Measurements from ENCODE around the gene DNAAF2.

Gene DNAAF2

DNA sequence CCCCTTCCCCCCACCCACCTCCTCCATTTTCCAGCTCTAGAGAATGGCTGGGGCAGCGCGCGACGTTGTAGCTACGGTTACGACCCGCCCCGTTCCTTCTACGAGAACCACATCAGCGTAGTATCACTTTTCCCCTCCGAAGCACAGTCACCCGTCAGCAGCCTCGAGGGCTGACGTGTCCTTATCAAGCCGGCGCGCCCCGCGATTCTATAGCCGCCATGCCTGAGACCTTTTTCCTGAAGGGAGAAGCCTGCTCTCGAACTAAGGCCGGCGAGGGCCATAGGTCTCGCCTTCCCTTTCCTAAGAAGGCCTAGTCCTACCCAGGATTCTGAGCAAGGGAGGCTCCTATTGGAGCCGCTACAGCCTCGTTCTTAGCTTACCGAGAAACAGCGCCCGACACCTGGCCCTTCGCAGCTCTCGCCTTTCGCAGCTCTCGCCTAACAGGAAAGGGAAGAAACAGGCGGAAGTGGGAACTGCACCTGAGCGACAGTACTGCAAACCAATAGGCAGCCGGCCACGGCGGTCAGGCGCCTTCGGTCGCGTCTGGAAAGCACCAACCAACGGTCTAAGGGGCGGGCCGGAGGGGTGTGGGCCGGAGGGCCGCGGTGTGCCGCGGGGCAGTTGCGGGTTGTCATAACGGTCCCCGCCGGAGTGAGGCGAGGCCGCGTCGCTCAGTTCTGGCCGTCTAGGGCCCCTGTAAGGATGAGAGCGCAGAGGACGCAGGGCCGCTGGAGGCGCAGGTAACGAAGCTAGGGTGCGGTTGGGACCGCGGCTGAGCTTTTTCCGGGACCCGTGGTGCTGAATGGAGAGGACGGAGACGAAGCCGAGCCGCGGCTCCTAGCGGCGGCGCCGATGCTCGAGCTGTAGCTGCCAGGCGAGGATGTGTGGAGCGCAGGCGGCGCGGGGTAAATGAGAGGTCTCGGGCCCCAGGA lies 14.6 kb downstream of the DNAAF2 start, which contains the start of the genes MGAT2 and RPL36AL (continued):
- TF ChIP-seq ZNF398 (tag by site-specific recombination; IDR thresholded peaks at IDR 0.05) (no peak), ZNF670 (tag by site-specific recombination; IDR thresholded peaks at IDR 0.05; ENCODE audit: low read depth) (no peak), ATF2 (tag by site-specific recombination; IDR thresholded peaks at IDR 0.05; ENCODE audit: low read depth) (no peak), ZNF366 (tag by site-specific recombination; conservative IDR thresholded peaks at IDR 0.05) (no peak), ZNF776 (tag by site-specific recombination; IDR thresholded peaks at IDR 0.05; ENCODE audit: borderline replicate concordance) (no peak), YY1 (tag by site-specific recombination; IDR thresholded peaks at IDR 0.05) (peak; percentile 47), INSM2 (tag by site-specific recombination; IDR thresholded peaks at IDR 0.05) (no peak; the same call in 1 of the 2 replicates), ZNF707 (tag by site-specific recombination; IDR thresholded peaks at IDR 0.05) (no peak), ZNF214 (tag by site-specific recombination; IDR thresholded peaks at IDR 0.05; ENCODE audit: borderline replicate concordance) (no peak), ZNF37A (tag by site-specific recombination; IDR thresholded peaks at IDR 0.05) (no peak), RBAK (tag by site-specific recombination; IDR thresholded peaks at IDR 0.05) (no peak), ZBTB26 (tag by site-specific recombination; optimal IDR thresholded peaks at IDR 0.05) (peak; percentile 61), ZNF624 (tag by site-specific recombination; IDR thresholded peaks at IDR 0.05) (no peak), ZNF560 (tag by site-specific recombination; IDR thresholded peaks at IDR 0.05; ENCODE audit: borderline replicate concordance) (no peak), ZNF658 (tag by site-specific recombination; IDR thresholded peaks at IDR 0.05) (no peak), ZNF548 (tag by site-specific recombination; IDR thresholded peaks at IDR 0.05) (no peak), SP7 (tag by site-specific recombination; IDR thresholded peaks at IDR 0.05) (peak; percentile 58), OVOL3 (tag by site-specific recombination; IDR thresholded peaks at IDR 0.05) (peak; percentile 100), KLF1 (tag by site-specific recombination; IDR thresholded peaks at IDR 0.05) (0 out of 2 replicates have a peak, but pooled peaks have one; percentile 16), ZNF157 (tag by site-specific recombination; IDR thresholded peaks at IDR 0.05) (no peak), ZNF544 (tag by site-specific recombination; IDR thresholded peaks at IDR 0.05) (no peak)
- TF ChIP-seq, protein P1, sequence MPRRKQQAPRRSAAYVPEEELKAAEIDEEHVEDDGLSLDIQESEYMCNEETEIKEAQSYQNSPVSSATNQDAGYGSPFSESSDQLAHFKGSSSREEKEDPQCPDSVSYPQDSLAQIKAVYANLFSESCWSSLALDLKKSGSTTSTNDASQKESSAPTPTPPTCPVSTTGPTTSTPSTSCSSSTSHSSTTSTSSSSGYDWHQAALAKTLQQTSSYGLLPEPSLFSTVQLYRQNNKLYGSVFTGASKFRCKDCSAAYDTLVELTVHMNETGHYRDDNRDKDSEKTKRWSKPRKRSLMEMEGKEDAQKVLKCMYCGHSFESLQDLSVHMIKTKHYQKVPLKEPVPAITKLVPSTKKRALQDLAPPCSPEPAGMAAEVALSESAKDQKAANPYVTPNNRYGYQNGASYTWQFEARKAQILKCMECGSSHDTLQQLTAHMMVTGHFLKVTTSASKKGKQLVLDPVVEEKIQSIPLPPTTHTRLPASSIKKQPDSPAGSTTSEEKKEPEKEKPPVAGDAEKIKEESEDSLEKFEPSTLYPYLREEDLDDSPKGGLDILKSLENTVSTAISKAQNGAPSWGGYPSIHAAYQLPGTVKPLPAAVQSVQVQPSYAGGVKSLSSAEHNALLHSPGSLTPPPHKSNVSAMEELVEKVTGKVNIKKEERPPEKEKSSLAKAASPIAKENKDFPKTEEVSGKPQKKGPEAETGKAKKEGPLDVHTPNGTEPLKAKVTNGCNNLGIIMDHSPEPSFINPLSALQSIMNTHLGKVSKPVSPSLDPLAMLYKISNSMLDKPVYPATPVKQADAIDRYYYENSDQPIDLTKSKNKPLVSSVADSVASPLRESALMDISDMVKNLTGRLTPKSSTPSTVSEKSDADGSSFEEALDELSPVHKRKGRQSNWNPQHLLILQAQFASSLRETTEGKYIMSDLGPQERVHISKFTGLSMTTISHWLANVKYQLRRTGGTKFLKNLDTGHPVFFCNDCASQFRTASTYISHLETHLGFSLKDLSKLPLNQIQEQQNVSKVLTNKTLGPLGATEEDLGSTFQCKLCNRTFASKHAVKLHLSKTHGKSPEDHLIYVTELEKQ (tag by site-specific recombination; IDR thresholded peaks at IDR 0.05; ENCODE audit: borderline replicate concordance), result no peak
- TF ChIP-seq, protein P2, sequence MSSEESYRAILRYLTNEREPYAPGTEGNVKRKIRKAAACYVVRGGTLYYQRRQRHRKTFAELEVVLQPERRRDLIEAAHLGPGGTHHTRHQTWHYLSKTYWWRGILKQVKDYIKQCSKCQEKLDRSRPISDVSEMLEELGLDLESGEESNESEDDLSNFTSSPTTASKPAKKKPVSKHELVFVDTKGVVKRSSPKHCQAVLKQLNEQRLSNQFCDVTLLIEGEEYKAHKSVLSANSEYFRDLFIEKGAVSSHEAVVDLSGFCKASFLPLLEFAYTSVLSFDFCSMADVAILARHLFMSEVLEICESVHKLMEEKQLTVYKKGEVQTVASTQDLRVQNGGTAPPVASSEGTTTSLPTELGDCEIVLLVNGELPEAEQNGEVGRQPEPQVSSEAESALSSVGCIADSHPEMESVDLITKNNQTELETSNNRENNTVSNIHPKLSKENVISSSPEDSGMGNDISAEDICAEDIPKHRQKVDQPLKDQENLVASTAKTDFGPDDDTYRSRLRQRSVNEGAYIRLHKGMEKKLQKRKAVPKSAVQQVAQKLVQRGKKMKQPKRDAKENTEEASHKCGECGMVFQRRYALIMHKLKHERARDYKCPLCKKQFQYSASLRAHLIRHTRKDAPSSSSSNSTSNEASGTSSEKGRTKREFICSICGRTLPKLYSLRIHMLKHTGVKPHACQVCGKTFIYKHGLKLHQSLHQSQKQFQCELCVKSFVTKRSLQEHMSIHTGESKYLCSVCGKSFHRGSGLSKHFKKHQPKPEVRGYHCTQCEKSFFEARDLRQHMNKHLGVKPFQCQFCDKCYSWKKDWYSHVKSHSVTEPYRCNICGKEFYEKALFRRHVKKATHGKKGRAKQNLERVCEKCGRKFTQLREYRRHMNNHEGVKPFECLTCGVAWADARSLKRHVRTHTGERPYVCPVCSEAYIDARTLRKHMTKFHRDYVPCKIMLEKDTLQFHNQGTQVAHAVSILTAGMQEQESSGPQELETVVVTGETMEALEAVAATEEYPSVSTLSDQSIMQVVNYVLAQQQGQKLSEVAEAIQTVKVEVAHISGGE (tag by site-specific recombination; conservative IDR thresholded peaks at IDR 0.05; ENCODE audit: low read depth), result peak; percentile 78
- TF ChIP-seq, protein P3, sequence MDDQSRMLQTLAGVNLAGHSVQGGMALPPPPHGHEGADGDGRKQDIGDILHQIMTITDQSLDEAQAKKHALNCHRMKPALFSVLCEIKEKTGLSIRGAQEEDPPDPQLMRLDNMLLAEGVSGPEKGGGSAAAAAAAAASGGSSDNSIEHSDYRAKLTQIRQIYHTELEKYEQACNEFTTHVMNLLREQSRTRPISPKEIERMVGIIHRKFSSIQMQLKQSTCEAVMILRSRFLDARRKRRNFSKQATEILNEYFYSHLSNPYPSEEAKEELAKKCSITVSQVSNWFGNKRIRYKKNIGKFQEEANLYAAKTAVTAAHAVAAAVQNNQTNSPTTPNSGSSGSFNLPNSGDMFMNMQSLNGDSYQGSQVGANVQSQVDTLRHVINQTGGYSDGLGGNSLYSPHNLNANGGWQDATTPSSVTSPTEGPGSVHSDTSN (CRISPR knock-in tag; IDR thresholded peaks at IDR 0.05), result peak; percentile 88; the same call in 1 of the 2 replicates
